ENCODE data around the gene NF1. TPM values are rescaled to one million over a fixed set of nuclear protein-coding genes. Genes with fewer than 3 reads are reported as not detected.

Gene NF1
- total RNA-seq, 1 experiment from 2014 or later, result 62.4 TPM

GRCh38 chr17:31231852-31232251 is 137.1 kb downstream of the NF1 start:
- POLR2A ChIA-PET, result no interaction called here
- H3K4me1 ChIP-seq, result no peaks in the 10 kb centered on the region
- intact Hi-C loops (cut with micrococcal nuclease; ENCODE audit: unreplicated experiment), result loop anchor here (10.0 kb wide), 1 partner anchor 143 kb away; no protein-coding TSS in a partner anchor
- Mint-ChIP-seq H3K9me3 (ENCODE audit: unreplicated experiment) (no peaks in the 10 kb centered on the region), H3K27ac (ENCODE audit: unreplicated experiment) (no peak overlapping the region), H3K27me3 (ENCODE audit: insufficient read depth, unreplicated experiment) (no peaks in the 10 kb centered on the region), H3K36me3 (ENCODE audit: insufficient read depth, unreplicated experiment) (peaks cover 62% of the 10 kb centered on the region), H3K4me3 (ENCODE audit: unreplicated experiment) (no peak overlapping the region), H3K4me1 (ENCODE audit: low read depth, unreplicated experiment) (no peaks in the 10 kb centered on the region)
- no peaks in the 10 kb centered on the region for H3K9me3 ChIP-seq
- TF ChIP-seq CTCF (IDR thresholded peaks at IDR 0.05; ENCODE audit: insufficient read depth in 1 of 2, low read depth in 1 of 2, low read length in 1 of 2, severe bottlenecking in 1 of 2, unreplicated experiment in 1 of 2), result no peak
- CTCF ChIA-PET, result no interaction called here
- DNase-seq, result no peak
- H3K36me3 ChIP-seq (ENCODE audit: control insufficient read depth, insufficient read depth, low read length), result 0 out of 2 replicates have a peak, but pooled peaks cover 1% of the 10 kb centered on the region
- H3K27me3 ChIP-seq (replicated peaks; ENCODE audit: control insufficient read depth, insufficient read depth, low read length), result no peaks in the 10 kb centered on the region
- no peak overlapping the region for H3K4me3 ChIP-seq (ENCODE audit: low read depth, low read length)
- no TSS peak for BruUV-seq (replicated peaks)

- no peak overlapping the region for H3K4me3 ChIP-seq (ENCODE audit: low read depth, low read length)
- Mint-ChIP-seq H3K36me3 (ENCODE audit: insufficient read depth, unreplicated experiment) (peaks cover 76% of the 10 kb centered on the region), H3K27me3 (ENCODE audit: insufficient read depth, unreplicated experiment) (no peaks in the 10 kb centered on the region), H3K9me3 (ENCODE audit: unreplicated experiment) (no peaks in the 10 kb centered on the region), H3K4me1 (ENCODE audit: low read depth, unreplicated experiment) (no peaks in the 10 kb centered on the region), H3K27ac (ENCODE audit: unreplicated experiment) (no peak overlapping the region), H3K4me3 (ENCODE audit: unreplicated experiment) (no peak overlapping the region)
- intact Hi-C loops (cut with micrococcal nuclease; ENCODE audit: unreplicated experiment), result loop anchor here (10.0 kb wide), 1 partner anchor 140 kb away; no protein-coding TSS in a partner anchor
- POLR2A ChIA-PET, result no interaction called here
- no TSS peak for BruUV-seq (replicated peaks)
- H3K36me3 ChIP-seq (ENCODE audit: control insufficient read depth, insufficient read depth, low read length), result no peaks in the 10 kb centered on the region
- DNase-seq, result no peak
- H3K9me3 ChIP-seq, result no peaks in the 10 kb centered on the region
- CTCF ChIA-PET, result no interaction called here
- no peaks in the 10 kb centered on the region for H3K27me3 ChIP-seq (replicated peaks; ENCODE audit: control insufficient read depth, insufficient read depth, low read length)
- no peak for TF ChIP-seq CTCF (IDR thresholded peaks at IDR 0.05; ENCODE audit: insufficient read depth in 1 of 2, low read depth in 1 of 2, low read length in 1 of 2, severe bottlenecking in 1 of 2, unreplicated experiment in 1 of 2)
- H3K4me1 ChIP-seq, result no peaks in the 10 kb centered on the region
These were observed 140.3 kb downstream of the NF1 start for GRCh38 chr17:31235110-31235509.

- no peaks in the 10 kb centered on the region for H3K9me3 Mint-ChIP-seq (ENCODE audit: unreplicated experiment)
- DNase-seq, result no peak
- CTCF ChIA-PET, result no interaction called here
These were observed 141.4 kb downstream of the NF1 start for GRCh38 chr17:31236137-31236536.

More at GRCh38 chr17:31236137-31236536, 141.4 kb downstream of the NF1 start:
- TF ChIP-seq CTCF (IDR thresholded peaks at IDR 0.05; ENCODE audit: insufficient read depth in 1 of 2, low read depth in 1 of 2, low read length in 1 of 2, severe bottlenecking in 1 of 2, unreplicated experiment in 1 of 2), result no peak
- Mint-ChIP-seq H3K4me1 (ENCODE audit: low read depth, unreplicated experiment) (no peaks in the 10 kb centered on the region), H3K4me3 (ENCODE audit: unreplicated experiment) (no peak overlapping the region), H3K27me3 (ENCODE audit: insufficient read depth, unreplicated experiment) (no peaks in the 10 kb centered on the region), H3K27ac (ENCODE audit: unreplicated experiment) (no peak overlapping the region), H3K36me3 (ENCODE audit: insufficient read depth, unreplicated experiment) (peaks cover 77% of the 10 kb centered on the region)
- H3K27me3 ChIP-seq (replicated peaks; ENCODE audit: control insufficient read depth, insufficient read depth, low read length), result no peaks in the 10 kb centered on the region
- intact Hi-C loops (cut with micrococcal nuclease; ENCODE audit: unreplicated experiment), result loop anchor here (10.0 kb wide), 1 partner anchor 139 kb away; no protein-coding TSS in a partner anchor
- no peaks in the 10 kb centered on the region for H3K9me3 ChIP-seq
- POLR2A ChIA-PET, result no interaction called here
- H3K4me3 ChIP-seq (ENCODE audit: low read depth, low read length), result no peak overlapping the region
- H3K36me3 ChIP-seq (ENCODE audit: control insufficient read depth, insufficient read depth, low read length), result no peaks in the 10 kb centered on the region
- BruUV-seq (replicated peaks), result no TSS peak
- H3K4me1 ChIP-seq, result no peaks in the 10 kb centered on the region

Measured in Caco-2 (cell line).